Neural cell (in vitro differentiated cells): Measurements from ENCODE around the gene KIF13A. TPM values are rescaled to one million over a fixed set of nuclear protein-coding genes. Genes with fewer than 3 reads are reported as not detected.

Source experiments
- H2AFZ ChIP-seq: fragments of 200-600, 300-800 bp; sonication (generic), shearing (Covaris generic); 2 replicates; pipeline ENCODE4 v1.6.0; 2014; ENCODE audit warnings: low read depth, mild to moderate bottlenecking, antibody characterized with exemption, low read length, moderate library complexity
- H3F3A ChIP-seq: fragments of 200-600 bp; shearing (Covaris generic); 2 replicates; pipeline ENCODE4 v1.6.1; 2016; ENCODE audit warnings: mild to moderate bottlenecking, moderate library complexity, mixed read lengths, antibody characterized with exemption, low read length; ENCODE audit not compliant: insufficient read depth, poor library complexity, severe bottlenecking
- H3K27ac ChIP-seq: fragments of 200-600, 300-800 bp; sonication (generic), shearing (Covaris generic); 2 replicates; pipeline ENCODE4 v1.5.1; 2014; ENCODE audit warnings: mild to moderate bottlenecking, low read length, moderate library complexity
- H3K27me3 ChIP-seq: fragments of 300-800, 200-600 bp; sonication (generic), shearing (Covaris generic); 2 replicates; pipeline ENCODE4 v1.6.0; 2014; ENCODE audit warnings: mild to moderate bottlenecking, low read depth, low read length, moderate library complexity; ENCODE audit not compliant: insufficient read depth
- H3K36me3 ChIP-seq: fragments of 300-800, 200-600 bp; sonication (generic), shearing (Covaris generic); 2 replicates; pipeline ENCODE4 v1.5.1; 2014; ENCODE audit warnings: mild to moderate bottlenecking, antibody characterized with exemption, low read length, moderate library complexity; ENCODE audit not compliant: insufficient read depth
- H3K4me2 ChIP-seq: fragments of 300-800, 200-600 bp; sonication (generic), shearing (Covaris generic); 2 replicates; pipeline ENCODE4 v1.6.0; 2014; ENCODE audit warnings: mild to moderate bottlenecking, low read length
- H3K4me3 ChIP-seq: fragments of 300-800, 200-600 bp; sonication (generic), shearing (Covaris generic); 2 replicates; pipeline ENCODE4 v1.5.1; 2014; ENCODE audit warnings: mild to moderate bottlenecking, low read length, moderate library complexity
- H3K79me2 ChIP-seq: fragments of 200-600 bp; shearing (Covaris generic); replicated peaks from 2 replicates; pipeline ENCODE4 v1.6.0; 2014; ENCODE audit warnings: mild to moderate bottlenecking, low read length, moderate library complexity; ENCODE audit not compliant: insufficient read depth
- H3K9ac ChIP-seq: fragments of 300-800, 200-600 bp; sonication (generic), shearing (Covaris generic); 2 replicates; pipeline ENCODE4 v1.6.1; 2016; ENCODE audit warnings: mild to moderate bottlenecking, low read length, mixed read lengths
- H3K9me2 ChIP-seq: fragments of 200-600 bp; shearing (Covaris generic); 2 replicates; pipeline ENCODE4 v1.6.1; 2016; ENCODE audit warnings: mild to moderate bottlenecking, low read length, mixed read lengths; ENCODE audit not compliant: insufficient read depth
- H3K9me3 ChIP-seq: fragments of 200-600, 300-800 bp; sonication (generic), shearing (Covaris generic); 2 replicates; pipeline ENCODE4 v1.6.1; 2016; ENCODE audit warnings: mild to moderate bottlenecking, mixed run types, low read length, moderate library complexity, mixed read lengths
- H4K20me1 ChIP-seq: fragments of 200-600 bp; shearing (Covaris generic); 2 replicates; pipeline ENCODE4 v1.6.1; 2016; ENCODE audit warnings: mild to moderate bottlenecking, mixed run types; ENCODE audit not compliant: insufficient read depth
- CTCF ChIP-seq: fragments of 450-650 bp; IDR thresholded peaks from 2 replicates; pipeline ENCODE4 v1.5.1; 2014; ENCODE audit warnings: antibody characterized with exemption, mild to moderate bottlenecking, moderate library complexity; ENCODE audit not compliant: poor library complexity, severe bottlenecking
- EP300 ChIP-seq: fragments of 450-650 bp; conservative IDR thresholded peaks from 2 replicates; pipeline ENCODE4 v1.6.1; 2014; ENCODE audit warnings: antibody characterized with exemption, mild to moderate bottlenecking, moderate library complexity; ENCODE audit not compliant: poor library complexity, severe bottlenecking
- EZH2 ChIP-seq: fragments of 200-600, 300-800 bp; shearing (Covaris generic), sonication (generic); IDR thresholded peaks from 2 replicates; pipeline ENCODE4 v1.6.1; 2014; ENCODE audit warnings: antibody characterized with exemption, low read length, borderline replicate concordance, mild to moderate bottlenecking; ENCODE audit not compliant: insufficient read depth, poor library complexity, severe bottlenecking
- MXI1 ChIP-seq: fragments of 450-650 bp; conservative IDR thresholded peaks from 2 replicates; pipeline ENCODE4 v1.6.1; 2014; ENCODE audit warnings: antibody characterized with exemption, mild to moderate bottlenecking; ENCODE audit not compliant: poor library complexity, severe bottlenecking
- POLR2AphosphoS5 ChIP-seq: IDR thresholded peaks from 2 replicates; pipeline ENCODE4 v1.6.1; 2012
- RAD21 ChIP-seq: fragments of 450-650 bp; conservative IDR thresholded peaks from 2 replicates; pipeline ENCODE4 v1.6.1; 2014; ENCODE audit warnings: antibody characterized with exemption, mild to moderate bottlenecking, moderate library complexity
- REST ChIP-seq: IDR thresholded peaks from 2 replicates; pipeline ENCODE4 v1.6.1; 2012; ENCODE audit warnings: borderline replicate concordance
- SMC3 ChIP-seq: fragments of 450-650 bp; conservative IDR thresholded peaks from 2 replicates; pipeline ENCODE4 v1.6.1; 2014; ENCODE audit warnings: antibody characterized with exemption, mild to moderate bottlenecking, moderate library complexity; ENCODE audit not compliant: poor library complexity
- TAF1 ChIP-seq: IDR thresholded peaks from 2 replicates; pipeline ENCODE4 v1.6.1; 2012; ENCODE audit warnings: low read depth
- polyA plus RNA-seq: library from polyadenylated mRNA; depleted of rRNA; stranded (reverse); fragments of >200 nt; gene quantifications from 2 replicates; pipeline ENCODE4 v1.2.3, GENCODE V29; 2014

The KIF13A gene
- polyA plus RNA-seq, 1 donor from 2014 or later: 9.4 TPM

- Histone ChIP-seq H3K79me2 (no peaks in the 10 kb centered on the region), H4K20me1 (no peaks in the 10 kb centered on the region), H3K27me3 (no peaks in the 10 kb centered on the region), H2AFZ (no peak overlapping the region), H3K27ac (no peak overlapping the region), H3K36me3 (no peaks in the 10 kb centered on the region), H3K9me3 (no peaks in the 10 kb centered on the region), H3K4me2 (no peak overlapping the region), H3K9me2 (no peaks in the 10 kb centered on the region), H3F3A (no peaks in the 10 kb centered on the region), H3K4me3 (no peak overlapping the region), H3K9ac (no peak overlapping the region)
- TF ChIP-seq TAF1 (no peak), MXI1 (no peak), EP300 (no peak), SMC3 (no peak), POLR2AphosphoS5 (no peak), EZH2 (no peak), CTCF (no peak), REST (no peak), RAD21 (no peak)
These were observed 42.3 kb downstream of the KIF13A start for GRCh38 chr6:17945111-17945510.

GRCh38 chr6:17941318-17941717, 46.1 kb downstream of the KIF13A start:
- H3K4me2 ChIP-seq: no peak overlapping the region

More at GRCh38 chr6:17941318-17941717, 46.1 kb downstream of the KIF13A start:
- Histone ChIP-seq H3F3A (no peaks in the 10 kb centered on the region), H3K4me3 (no peak overlapping the region), H2AFZ (no peak overlapping the region), H4K20me1 (no peaks in the 10 kb centered on the region), H3K9me2 (no peaks in the 10 kb centered on the region), H3K79me2 (no peaks in the 10 kb centered on the region), H3K27ac (no peak overlapping the region), H3K27me3 (no peaks in the 10 kb centered on the region), H3K9me3 (no peaks in the 10 kb centered on the region), H3K9ac (no peak overlapping the region), H3K36me3 (no peaks in the 10 kb centered on the region)
- no peak for TF ChIP-seq RAD21
- TF ChIP-seq EZH2: no peak
- no peak for TF ChIP-seq MXI1
- no peak for TF ChIP-seq POLR2AphosphoS5
- TF ChIP-seq TAF1: no peak
- no peak for TF ChIP-seq CTCF
- no peak for TF ChIP-seq REST
- no peak for TF ChIP-seq EP300
- no peak for TF ChIP-seq SMC3
